GM21723 (cell line): Measurements from ENCODE around the gene SPDYE3.
"Not testable (repeated sequence)": the region's sequence is repeated elsewhere in the genome, so short reads cannot be mapped to it uniquely, and the experiment has no call there.

Experiments used
- ATAC-seq: cut with Tn5 transposase; IDR thresholded peaks from one replicate; pipeline ENCODE4 v1.9.1; 2021; ENCODE audit warnings: mild to moderate bottlenecking, moderate library complexity; ENCODE audit not compliant: unreplicated experiment

Gene SPDYE3

GRCh38 chr7:100287191-100287969 lies 20.1 kb upstream of the SPDYE3 start:
- not testable (repeated sequence) for ATAC-seq

- ATAC-seq, result not testable (repeated sequence)
Observed at GRCh38 chr7:100288258-100288657, 19.2 kb upstream of the SPDYE3 start.

- not testable (repeated sequence) for ATAC-seq
Observed at GRCh38 chr7:100292162-100292561, 15.3 kb upstream of the SPDYE3 start.

GRCh38 chr7:100295269-100295668 lies 12.2 kb upstream of the SPDYE3 start:
- not testable (repeated sequence) for ATAC-seq

- ATAC-seq, result not testable (repeated sequence)
Observed at GRCh38 chr7:100297852-100298631, 9.5 kb upstream of the SPDYE3 start.

GRCh38 chr7:100298632-100298895 lies 8.9 kb upstream of the SPDYE3 start:
- not testable (repeated sequence) for ATAC-seq

GRCh38 chr7:100304526-100304925 lies 3.0 kb upstream of the SPDYE3 start:
- ATAC-seq, result not testable (repeated sequence)

GRCh38 chr7:100318329-100318728 lies 10.8 kb downstream of the SPDYE3 start:
- ATAC-seq, result not testable (repeated sequence)

GRCh38 chr7:100321648-100322047 lies 14.1 kb downstream of the SPDYE3 start:
- not testable (repeated sequence) for ATAC-seq

GRCh38 chr7:100324194-100324593 lies 16.7 kb downstream of the SPDYE3 start:
- not testable (repeated sequence) for ATAC-seq

GRCh38 chr7:100325671-100326070 lies 18.2 kb downstream of the SPDYE3 start:
- not testable (repeated sequence) for ATAC-seq

- ATAC-seq, result not testable (repeated sequence)
Observed at GRCh38 chr7:100326914-100327313, 19.4 kb downstream of the SPDYE3 start.

GRCh38 chr7:100335566-100336466 lies 28.3 kb downstream of the SPDYE3 start:
- ATAC-seq, result peak; percentile 95

- not testable (repeated sequence) for ATAC-seq
Observed at GRCh38 chr7:100338083-100338696, 30.7 kb downstream of the SPDYE3 start.

- not testable (repeated sequence) for ATAC-seq
Observed at GRCh38 chr7:100341286-100341685, 33.8 kb downstream of the SPDYE3 start.

GRCh38 chr7:100342765-100343164 lies 35.3 kb downstream of the SPDYE3 start:
- ATAC-seq, result no peak

- peak; percentile 2 for ATAC-seq
Observed at GRCh38 chr7:100344124-100344559, 36.6 kb downstream of the SPDYE3 start.

GRCh38 chr7:100344560-100345287 lies 37.2 kb downstream of the SPDYE3 start:
- ATAC-seq, result peak; percentile 77

- peak; percentile 35 for ATAC-seq
Observed at GRCh38 chr7:100345288-100345672, 37.8 kb downstream of the SPDYE3 start.

GRCh38 chr7:100346921-100347320 lies 39.4 kb downstream of the SPDYE3 start:
- ATAC-seq, result no peak
